Stimulated activated naive CD4-positive, alpha-beta T cell treated with Interleukin-2 at 50 U/mL for 16 hours (primary cell): ENCODE data around the gene ST6GALNAC1.

Experiments used
- DNase-seq: peaks from one replicate; lab custom pipeline; 2025; lab: John Stamatoyannopoulos, UW

The ST6GALNAC1 gene

GRCh38 chr17:76643553-76644148 is at the start of gene ST6GALNAC1:
ST6GALNAC1 (minus strand) TSS chr17:76643757; CDS start chr17:76643638, 119 bp downstream.
- peak; percentile 15 for DNase-seq

GRCh38 chr17:76691379-76692191 is 48.0 kb upstream of the ST6GALNAC1 start:
- DNase-seq = no peak

- DNase-seq = no peak
These were observed 47.2 kb upstream of the ST6GALNAC1 start for GRCh38 chr17:76690596-76691280.

GRCh38 chr17:76689859-76690258 is 46.3 kb upstream of the ST6GALNAC1 start:
- DNase-seq = no peak

GRCh38 chr17:76688165-76688622 is 44.6 kb upstream of the ST6GALNAC1 start:
- DNase-seq = no peak

GRCh38 chr17:76687298-76688164 is 44.0 kb upstream of the ST6GALNAC1 start:
- DNase-seq = no peak

- no peak for DNase-seq
These were observed 43.2 kb upstream of the ST6GALNAC1 start for GRCh38 chr17:76686538-76687297.

- no peak for DNase-seq
These were observed 42.3 kb upstream of the ST6GALNAC1 start for GRCh38 chr17:76685846-76686245.

GRCh38 chr17:76685366-76685765 is 41.8 kb upstream of the ST6GALNAC1 start:
- DNase-seq = no peak

- DNase-seq = no peak
These were observed 41.2 kb upstream of the ST6GALNAC1 start for GRCh38 chr17:76684756-76685155.

GRCh38 chr17:76683921-76684745 is 40.6 kb upstream of the ST6GALNAC1 start:
- no peak for DNase-seq

- no peak for DNase-seq
These were observed 39.6 kb upstream of the ST6GALNAC1 start for GRCh38 chr17:76683011-76683755.

GRCh38 chr17:76682296-76682695 is 38.7 kb upstream of the ST6GALNAC1 start:
- DNase-seq = no peak

GRCh38 chr17:76681222-76682137 is 37.9 kb upstream of the ST6GALNAC1 start:
- DNase-seq = peak; percentile 52

- no peak for DNase-seq
These were observed 35.7 kb upstream of the ST6GALNAC1 start for GRCh38 chr17:76679239-76679638.

GRCh38 chr17:76678330-76678729 is 34.8 kb upstream of the ST6GALNAC1 start:
- DNase-seq = peak; percentile 17

- DNase-seq = no peak
These were observed 33.8 kb upstream of the ST6GALNAC1 start for GRCh38 chr17:76677406-76677805.

GRCh38 chr17:76676629-76677028 is 33.1 kb upstream of the ST6GALNAC1 start:
- no peak for DNase-seq
